NB4 (cell line): ENCODE data around the gene SLC22A7.

Source experiments
- DNase-seq: peaks from one replicate; pipeline ENCODE4 v3.0.0; 2010; ENCODE audit warnings: low read depth
- H3K4me3 ChIP-seq: one replicate; pipeline ENCODE4 v1.5.1; 2011; ENCODE audit warnings: mild to moderate bottlenecking, low read depth, low read length, moderate library complexity
- CTCF ChIP-seq: IDR thresholded peaks from one replicate; pipeline ENCODE4 v1.5.1; 2012; ENCODE audit warnings: low read depth, low read length
- MAX ChIP-seq: IDR thresholded peaks from 2 replicates; pipeline ENCODE4 v1.6.1; 2011; ENCODE audit warnings: low read depth, low read length
- MYC ChIP-seq: IDR thresholded peaks from 2 replicates; pipeline ENCODE4 v1.6.1; 2011; ENCODE audit warnings: low read depth, low read length
- POLR2A ChIP-seq: IDR thresholded peaks from 2 replicates; pipeline ENCODE4 v1.6.1; 2011; ENCODE audit warnings: mild to moderate bottlenecking; ENCODE audit not compliant: insufficient read length; ENCODE audit errors: extremely low read depth

Gene SLC22A7

GRCh38 chr6:43274916-43275597 is 23.0 kb upstream of the SLC22A7 start:
- no peak for DNase-seq
- no peak overlapping the region for H3K4me3 ChIP-seq
- no peak for TF ChIP-seq POLR2A
- no peak for TF ChIP-seq MYC
- no peak for TF ChIP-seq CTCF
- no peak for TF ChIP-seq MAX

DNA sequence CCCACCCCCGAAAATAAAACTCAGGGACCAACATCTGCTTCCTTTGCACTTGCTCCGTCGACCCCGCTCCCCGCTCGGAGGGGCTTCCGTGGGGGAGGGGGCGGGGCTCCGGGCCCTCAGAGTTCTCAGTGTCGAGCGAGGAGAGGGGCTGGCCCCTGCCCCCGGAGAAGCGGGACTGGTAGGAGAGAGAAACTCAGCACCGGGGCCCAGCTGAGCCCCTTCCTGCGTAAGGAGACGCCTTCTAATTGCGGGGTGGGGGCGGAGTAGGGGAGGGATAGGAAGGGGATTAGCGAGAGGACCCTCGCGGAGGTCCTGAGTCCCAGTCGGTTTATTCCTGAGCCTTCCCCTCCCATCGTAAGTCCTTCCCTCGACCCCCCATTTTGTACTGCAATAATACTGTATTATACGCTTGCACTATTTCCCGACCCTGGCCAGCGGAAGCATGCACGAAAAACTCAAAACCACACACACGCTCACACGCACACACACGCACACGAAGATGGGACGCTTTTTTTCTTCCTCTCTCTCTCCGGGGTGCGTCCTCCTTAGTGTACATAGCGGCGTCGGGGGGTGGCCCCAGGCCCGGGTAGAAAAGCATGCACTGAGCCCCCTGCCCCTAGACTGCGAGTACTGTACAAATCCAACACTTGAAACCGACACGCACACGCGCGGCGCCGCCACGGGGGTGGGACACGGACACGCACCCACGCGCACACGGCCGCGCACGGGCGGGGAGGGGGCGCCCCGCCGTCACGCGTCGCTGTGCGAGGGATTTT is 22.1 kb upstream of the SLC22A7 start:
- no peak for TF ChIP-seq MYC
- no peak for TF ChIP-seq POLR2A
- no peak for TF ChIP-seq CTCF
- TF ChIP-seq MAX: no peak
- no peak overlapping the region for H3K4me3 ChIP-seq
- DNase-seq: no peak

- no peak for TF ChIP-seq POLR2A
- no peak for TF ChIP-seq MAX
- no peak for TF ChIP-seq CTCF
- TF ChIP-seq MYC: no peak
- no peak for DNase-seq
- H3K4me3 ChIP-seq: no peak overlapping the region
Observed at GRCh38 chr6:43276577-43277305, 21.3 kb upstream of the SLC22A7 start.

- no peak for DNase-seq
- TF ChIP-seq CTCF: no peak
- no peak for TF ChIP-seq MYC
- no peak for TF ChIP-seq POLR2A
- TF ChIP-seq MAX: no peak
- no peak overlapping the region for H3K4me3 ChIP-seq
Observed at GRCh38 chr6:43277306-43277642, 20.8 kb upstream of the SLC22A7 start.

DNA sequence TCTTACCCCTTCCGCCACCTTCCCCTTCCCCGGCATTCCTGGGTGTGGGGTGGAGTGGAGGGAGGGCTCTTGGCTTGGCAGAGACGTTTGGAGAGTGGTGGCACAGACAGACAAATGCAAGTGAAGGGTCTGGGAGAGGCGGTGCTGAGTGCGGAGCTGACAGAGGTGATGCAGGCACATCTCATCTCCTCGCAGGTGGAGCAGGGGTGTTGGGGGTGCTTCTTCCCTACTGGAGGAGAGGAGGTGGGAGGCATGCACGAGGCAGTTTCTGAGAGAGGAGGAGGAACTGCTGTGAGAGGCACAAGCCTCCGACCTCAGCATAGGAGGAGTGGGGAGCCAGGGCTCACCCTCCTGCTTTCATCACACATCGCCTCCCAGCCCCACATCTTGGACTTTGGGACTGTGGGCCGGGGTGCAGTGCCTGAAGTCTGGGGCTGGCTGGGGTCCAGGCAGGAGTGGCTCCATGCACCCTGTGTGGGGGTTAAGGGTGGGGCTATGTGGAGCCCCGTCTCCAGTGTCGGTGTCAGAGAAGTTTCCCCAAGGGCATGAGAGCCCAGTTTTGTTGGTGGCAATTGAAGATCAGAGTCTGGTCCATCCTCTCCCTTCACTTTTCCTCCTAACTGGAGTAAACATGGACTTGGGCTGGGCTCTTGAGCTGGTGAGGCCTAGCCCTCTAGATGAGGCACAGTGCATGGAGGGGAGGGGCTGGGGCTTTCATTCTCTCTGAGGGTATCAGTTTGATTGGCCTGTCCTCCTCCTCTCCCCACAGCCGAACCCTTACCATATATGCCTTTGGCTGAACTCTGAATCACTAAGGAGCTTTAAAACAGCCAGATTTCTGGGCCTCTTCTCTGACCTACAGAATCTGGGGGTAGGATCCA is 20.2 kb upstream of the SLC22A7 start:
- no peak for DNase-seq
- TF ChIP-seq CTCF (no peak), POLR2A (no peak), MAX (no peak)
- no peak overlapping the region for H3K4me3 ChIP-seq
